ENCODE results near the gene RIN2.

- TF ChIP-seq CTCF (IDR thresholded peaks at IDR 0.05): no peak
- TF ChIP-seq POLR2A (IDR thresholded peaks at IDR 0.05): no peak
Observed at GRCh38 chr20:19785173-19785982, 27.3 kb downstream of the RIN2 start.

All from thyroid gland (tissue), 4 donors.